Neuron (in vitro differentiated cells): ENCODE data around the gene SLC8A2.
"Not testable (repeated sequence)": the region's sequence is repeated elsewhere in the genome, so short reads cannot be mapped to it uniquely, and the experiment has no call there.

Source experiments
- H2AFZ ChIP-seq: one replicate; pipeline ENCODE4 v1.6.1; 2013; ENCODE audit warnings: low read depth, mild to moderate bottlenecking, inconsistent platforms, low read length, moderate library complexity
- H3K27me3 ChIP-seq: one replicate; pipeline ENCODE4 v1.6.1; 2013; ENCODE audit warnings: low read length; ENCODE audit not compliant: insufficient read depth
- H3K36me3 ChIP-seq: one replicate; pipeline ENCODE4 v1.6.1; 2013; ENCODE audit warnings: low read length; ENCODE audit not compliant: insufficient read depth
- H3K4me1 ChIP-seq: one replicate; pipeline ENCODE4 v1.6.1; 2013; ENCODE audit warnings: low read length; ENCODE audit not compliant: insufficient read depth
- H3K4me3 ChIP-seq: 2 replicates; pipeline ENCODE4 v1.5.1; 2013; ENCODE audit warnings: mild to moderate bottlenecking, low read length, moderate library complexity
- H3K9me3 ChIP-seq: one replicate; pipeline ENCODE4 v1.6.1; 2013; ENCODE audit warnings: low read length

The SLC8A2 gene

DNA sequence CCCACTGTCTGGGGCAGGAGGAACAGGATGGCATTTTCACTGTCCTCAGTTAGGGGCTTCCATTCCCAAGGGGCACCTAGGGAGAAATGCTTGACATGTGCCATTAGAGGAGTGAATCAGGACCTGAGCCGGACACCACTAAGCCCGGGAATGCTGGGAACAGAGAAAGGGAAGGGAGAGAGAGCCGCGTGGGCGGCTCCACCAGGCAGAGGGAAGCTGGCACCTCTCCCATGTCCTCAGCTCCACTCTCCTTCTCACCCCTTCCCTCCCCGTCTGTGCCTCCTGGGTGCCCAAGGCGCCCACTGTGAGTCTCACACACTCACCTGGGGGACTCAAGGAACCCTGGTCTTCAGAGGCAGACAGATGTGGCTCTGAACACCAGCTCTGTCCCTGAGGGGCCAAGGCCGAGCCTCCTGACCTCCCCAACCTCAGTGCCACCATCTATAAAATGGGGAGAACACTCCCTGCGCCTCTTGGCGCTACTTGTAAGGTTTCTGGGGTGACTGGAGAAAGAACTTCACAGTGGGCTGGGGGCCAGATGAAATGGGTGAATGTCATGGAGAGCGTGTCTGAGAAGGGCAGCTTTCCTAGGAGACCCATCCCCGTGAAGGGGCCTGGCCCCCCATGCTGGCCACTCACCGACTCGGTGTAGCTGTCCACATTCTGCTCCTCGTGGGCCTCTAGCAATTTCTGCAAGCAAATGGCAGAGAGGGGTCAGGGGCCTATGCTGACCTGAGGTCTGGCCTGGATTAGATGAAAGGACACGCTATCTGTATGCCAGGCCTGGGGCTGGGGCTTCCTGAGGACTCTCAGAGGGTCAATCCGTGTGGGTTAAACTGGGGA, 17.6 kb upstream of the SLC8A2 start:
- no peak overlapping the region for H2AFZ ChIP-seq
- no peaks in the 10 kb centered on the region for H3K27me3 ChIP-seq
- no peak overlapping the region for H3K4me3 ChIP-seq
- peaks cover 44% of the 10 kb centered on the region for H3K36me3 ChIP-seq
- H3K4me1 ChIP-seq = peaks cover 6% of the 10 kb centered on the region
- no peaks in the 10 kb centered on the region for H3K9me3 ChIP-seq

DNA sequence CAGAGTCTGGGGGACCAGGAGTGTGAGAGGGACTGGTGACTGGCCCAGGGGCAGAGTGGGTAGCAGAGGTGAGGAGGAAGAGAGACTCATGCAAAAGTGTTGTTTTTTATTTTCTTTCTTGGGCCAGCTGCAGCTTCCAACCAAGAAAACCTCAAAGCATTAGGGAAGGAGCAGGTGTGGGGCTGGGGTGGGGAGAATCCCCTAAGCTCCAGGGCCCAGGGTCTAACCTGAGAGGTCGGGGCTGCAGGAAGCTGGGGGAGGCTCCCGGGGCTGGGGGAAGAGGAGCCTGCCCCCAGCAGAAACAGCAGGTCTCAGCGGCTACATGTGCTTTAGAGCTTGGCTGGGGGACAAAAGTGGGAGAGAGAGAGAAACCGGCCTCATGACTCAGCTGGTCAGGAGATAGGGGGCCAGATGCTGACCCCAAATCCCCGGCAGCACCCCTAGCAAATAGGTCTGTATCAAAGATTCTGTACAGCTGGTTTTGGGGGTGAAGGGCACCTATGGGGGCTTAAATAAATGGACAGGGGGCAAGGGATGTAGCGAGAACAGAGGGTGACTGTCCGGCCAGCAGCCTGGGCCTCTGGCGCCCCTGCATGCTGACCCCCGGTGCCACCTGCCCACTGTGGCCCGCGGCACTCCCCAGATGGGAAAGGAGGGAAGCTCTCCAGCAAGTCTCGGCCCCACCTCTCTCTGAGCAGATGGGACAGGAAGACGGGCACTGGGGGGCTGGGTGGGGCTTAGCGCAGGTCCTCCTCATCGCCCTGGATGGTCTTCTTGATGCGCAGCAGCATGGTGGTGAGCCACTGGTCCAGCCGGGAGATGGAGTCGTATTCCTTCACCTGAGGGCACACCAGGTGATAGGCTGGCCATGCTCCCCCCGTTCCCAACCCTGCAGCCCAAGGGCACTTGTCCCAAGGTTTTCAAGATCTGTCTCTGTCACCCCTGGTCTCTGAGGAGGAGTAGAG, 16.1 kb upstream of the SLC8A2 start:
- H3K4me3 ChIP-seq = no peak overlapping the region
- no peaks in the 10 kb centered on the region for H3K27me3 ChIP-seq
- H3K9me3 ChIP-seq = no peaks in the 10 kb centered on the region
- H3K36me3 ChIP-seq = peaks cover 35% of the 10 kb centered on the region
- no peak overlapping the region for H2AFZ ChIP-seq
- H3K4me1 ChIP-seq = peaks cover 6% of the 10 kb centered on the region

DNA sequence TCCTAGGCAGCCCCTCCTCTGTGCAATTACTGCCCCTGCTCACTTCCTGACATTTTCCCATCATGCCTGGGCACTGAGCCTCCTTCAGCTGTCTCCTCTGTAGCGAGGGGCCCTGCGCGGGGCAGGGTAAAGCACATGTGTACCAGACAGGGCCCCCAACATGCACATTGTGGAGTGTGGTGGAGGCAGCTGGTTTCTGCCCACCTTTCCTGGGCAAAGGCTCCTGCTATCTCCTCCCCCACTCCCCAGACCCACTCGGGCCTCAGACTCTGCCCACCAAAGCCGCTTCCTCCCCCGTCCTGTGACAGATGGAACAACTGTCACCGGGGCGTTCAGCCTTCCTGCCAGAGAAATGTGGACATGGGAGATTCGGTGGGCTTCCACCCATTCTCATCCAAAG, 15.2 kb upstream of the SLC8A2 start:
- H3K9me3 ChIP-seq = no peaks in the 10 kb centered on the region

DNA sequence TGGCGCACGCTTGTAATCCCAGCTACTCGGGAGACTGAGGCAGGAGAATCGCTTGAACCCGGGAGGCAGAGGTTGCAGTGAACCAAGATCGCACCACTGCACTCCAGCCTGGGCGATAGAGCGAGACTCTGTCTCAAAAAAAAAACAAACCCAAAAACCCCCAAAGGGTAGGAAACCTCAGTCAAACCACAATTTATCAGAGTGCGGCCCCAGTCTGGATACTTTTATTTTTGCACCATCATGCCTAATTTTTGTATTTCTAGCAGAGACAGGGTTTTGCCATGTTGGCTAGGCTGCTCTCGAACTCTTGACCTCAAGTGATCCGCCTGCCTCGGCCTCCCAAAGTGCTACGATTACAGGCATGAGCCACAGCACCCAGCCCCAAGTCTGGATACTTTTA, 14.5 kb upstream of the SLC8A2 start:
- H3K4me1 ChIP-seq, H3K27me3 ChIP-seq, H3K9me3 ChIP-seq, H3K4me3 ChIP-seq, H2AFZ ChIP-seq: not testable (repeated sequence)
- H3K36me3 ChIP-seq = peaks cover 22% of the 10 kb centered on the region

More for the DNA sequence above, 15.2 kb upstream of the SLC8A2 start:
- H3K36me3 ChIP-seq = peaks cover 28% of the 10 kb centered on the region
- no peak overlapping the region for H3K4me3 ChIP-seq
- H2AFZ ChIP-seq = no peak overlapping the region
- no peaks in the 10 kb centered on the region for H3K27me3 ChIP-seq
- H3K4me1 ChIP-seq = peaks cover 6% of the 10 kb centered on the region

DNA sequence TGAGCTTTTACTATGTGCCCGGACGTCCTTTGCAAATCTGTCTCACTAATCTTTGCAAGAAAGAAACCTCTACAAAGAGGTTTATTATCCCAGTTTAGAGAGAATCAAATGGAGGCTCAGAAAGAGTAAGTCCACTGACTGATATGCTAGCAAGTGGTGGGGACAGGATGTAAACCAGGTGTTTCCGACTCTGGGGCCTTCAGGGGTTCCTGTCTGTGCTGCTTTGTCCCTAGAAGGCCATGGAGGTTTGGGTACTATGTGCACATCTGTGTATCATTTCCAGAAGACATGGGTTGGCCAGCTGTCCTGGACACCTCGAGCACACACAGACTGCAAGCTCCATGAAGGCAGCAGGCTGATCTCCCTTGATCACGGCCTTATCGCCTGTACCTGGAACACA, 13.5 kb upstream of the SLC8A2 start:
- no peak overlapping the region for H3K4me3 ChIP-seq
- no peaks in the 10 kb centered on the region for H3K9me3 ChIP-seq
- no peaks in the 10 kb centered on the region for H3K27me3 ChIP-seq
- H3K4me1 ChIP-seq = peaks cover 6% of the 10 kb centered on the region
- H2AFZ ChIP-seq = no peak overlapping the region
- peaks cover 16% of the 10 kb centered on the region for H3K36me3 ChIP-seq

DNA sequence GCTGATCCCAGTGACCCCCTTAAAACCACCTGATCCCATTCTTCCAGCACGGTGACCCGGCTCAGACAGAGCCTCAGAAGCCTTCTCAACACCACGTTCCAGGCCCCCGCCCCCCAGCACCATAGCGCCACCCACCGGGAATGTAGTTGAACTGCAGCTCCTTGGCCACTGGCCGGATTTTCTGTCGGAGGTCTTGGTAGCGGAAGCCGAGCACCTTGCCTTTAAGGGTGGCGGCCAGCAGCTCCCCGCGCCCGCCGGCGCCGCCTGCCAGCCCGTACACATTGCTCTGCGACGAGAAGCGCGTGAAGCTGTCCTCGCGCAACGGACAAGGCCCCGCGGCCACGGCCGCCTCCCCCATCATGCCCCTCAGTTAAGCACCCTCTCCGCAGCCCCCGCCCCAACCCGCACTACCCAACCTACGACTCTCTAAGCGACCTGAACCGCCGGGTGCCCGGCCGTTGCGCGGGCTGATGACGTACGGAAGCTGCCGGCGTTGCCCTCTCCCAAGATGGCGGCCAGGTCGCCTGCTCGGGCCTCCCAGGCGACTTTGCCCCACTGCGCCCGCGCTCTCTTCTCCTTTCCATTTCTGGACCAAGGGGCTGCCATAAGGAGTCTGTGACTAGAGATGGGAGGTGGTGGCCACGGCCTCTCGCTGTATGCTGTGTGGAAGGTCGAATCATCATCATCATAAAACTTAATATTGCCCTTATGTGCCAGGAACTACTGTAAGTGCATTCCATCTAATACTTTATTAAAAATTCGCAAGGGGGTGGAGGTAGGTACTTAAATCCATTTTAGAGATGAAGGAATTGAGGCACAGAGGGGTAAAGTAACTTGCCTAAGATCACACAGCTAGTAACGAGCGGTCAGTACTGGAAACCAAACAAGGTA, 12.4 kb upstream of the SLC8A2 start, which contains the start of gene KPTN:
Gene KPTN (minus strand): TSS at position 420 of the 891 bp plus-strand sequence. CDS start 59 bp downstream, at position 361.
- Histone ChIP-seq H3K9me3 (peaks cover 2% of the 10 kb centered on the region), H3K4me3 (peak within 1 kb of the TSS; percentile 83), H3K27me3 (no peaks in the 10 kb centered on the region), H2AFZ (peak within 1 kb of the TSS; percentile 30), H3K36me3 (peaks cover 6% of the 10 kb centered on the region), H3K4me1 (peaks cover 6% of the 10 kb centered on the region)

DNA sequence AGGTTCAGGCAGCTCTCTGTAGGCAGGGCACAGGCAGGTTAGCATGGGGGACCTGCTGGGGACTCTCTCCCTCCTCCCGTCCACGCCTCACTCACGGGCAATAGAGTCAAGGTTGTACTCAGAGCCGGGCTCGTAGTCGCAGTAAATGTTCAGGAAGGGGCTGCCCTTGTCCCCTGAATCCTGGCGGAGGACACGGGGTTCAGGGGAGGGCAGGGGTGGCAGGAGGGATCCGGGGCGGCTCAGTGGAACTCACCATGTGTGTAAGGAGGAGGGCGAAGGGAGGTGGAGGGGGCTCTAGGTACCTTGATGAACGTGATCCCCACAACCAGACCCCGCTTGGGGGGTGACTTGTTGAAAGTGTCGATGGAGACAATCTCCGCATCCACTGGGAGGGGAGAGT, 11.5 kb upstream of the SLC8A2 start:
- H3K9me3 ChIP-seq = peaks cover 2% of the 10 kb centered on the region
- H3K36me3 ChIP-seq = peaks cover 1% of the 10 kb centered on the region
- H3K4me1 ChIP-seq = peaks cover 6% of the 10 kb centered on the region
- H2AFZ ChIP-seq = no peak overlapping the region
- no peaks in the 10 kb centered on the region for H3K27me3 ChIP-seq
- peak overlapping the region; percentile 83 for H3K4me3 ChIP-seq

DNA sequence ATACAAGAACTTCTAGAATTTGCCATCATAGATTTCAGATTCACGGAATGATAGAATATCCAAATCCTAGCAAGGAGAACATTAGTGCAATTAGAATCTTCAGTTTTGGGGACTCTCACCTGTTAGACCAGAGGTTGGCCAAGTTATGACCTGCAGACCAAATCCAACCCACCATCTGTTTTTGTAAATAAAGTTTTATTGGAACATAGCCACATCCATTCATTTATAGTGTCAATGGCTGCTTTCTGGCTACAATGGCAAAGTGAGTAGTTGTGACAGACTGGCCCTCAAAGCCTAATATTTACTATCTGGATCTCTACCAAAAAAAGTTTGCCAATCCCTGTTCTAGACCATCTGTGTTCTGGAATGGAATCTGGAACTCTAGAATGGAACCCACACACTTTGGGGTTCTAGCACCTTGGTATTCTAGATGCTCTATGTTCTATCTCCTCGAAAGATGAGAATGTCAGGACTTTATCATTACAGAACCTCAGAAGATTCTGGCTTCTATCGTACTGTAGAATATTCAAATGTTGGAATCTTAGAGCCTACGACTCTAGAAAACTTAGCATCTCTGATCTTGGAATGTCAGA, 9.9 kb upstream of the SLC8A2 start:
- Histone ChIP-seq H3K36me3 (no peaks in the 10 kb centered on the region), H2AFZ (no peak overlapping the region), H3K4me1 (peaks cover under 1% of the 10 kb centered on the region), H3K4me3 (no peak overlapping the region), H3K9me3 (peaks cover 2% of the 10 kb centered on the region), H3K27me3 (no peaks in the 10 kb centered on the region)

DNA sequence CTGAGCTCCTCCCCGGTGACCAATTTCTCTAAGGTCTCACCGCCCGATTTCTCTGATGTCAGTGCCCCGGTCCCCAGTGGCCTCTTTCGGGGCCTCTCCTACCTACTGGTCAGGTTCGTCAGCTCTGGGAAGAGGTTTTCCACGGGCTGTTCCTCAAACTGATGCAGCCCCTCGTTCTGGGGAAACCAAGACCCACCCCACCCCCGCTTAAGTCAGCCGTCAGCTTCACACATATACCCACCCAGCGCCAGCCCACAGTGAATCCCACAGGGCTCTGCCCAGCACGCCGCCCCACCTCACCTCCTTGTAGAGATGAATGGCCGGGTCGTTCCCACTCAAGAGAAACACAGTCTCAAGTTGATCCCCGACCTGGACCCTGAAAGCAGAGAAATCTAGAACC, 9.0 kb upstream of the SLC8A2 start:
- Histone ChIP-seq H3K27me3 (no peaks in the 10 kb centered on the region), H3K4me3 (no peak overlapping the region), H3K4me1 (no peaks in the 10 kb centered on the region), H3K9me3 (peaks cover 2% of the 10 kb centered on the region), H3K36me3 (no peaks in the 10 kb centered on the region), H2AFZ (no peak overlapping the region)

DNA sequence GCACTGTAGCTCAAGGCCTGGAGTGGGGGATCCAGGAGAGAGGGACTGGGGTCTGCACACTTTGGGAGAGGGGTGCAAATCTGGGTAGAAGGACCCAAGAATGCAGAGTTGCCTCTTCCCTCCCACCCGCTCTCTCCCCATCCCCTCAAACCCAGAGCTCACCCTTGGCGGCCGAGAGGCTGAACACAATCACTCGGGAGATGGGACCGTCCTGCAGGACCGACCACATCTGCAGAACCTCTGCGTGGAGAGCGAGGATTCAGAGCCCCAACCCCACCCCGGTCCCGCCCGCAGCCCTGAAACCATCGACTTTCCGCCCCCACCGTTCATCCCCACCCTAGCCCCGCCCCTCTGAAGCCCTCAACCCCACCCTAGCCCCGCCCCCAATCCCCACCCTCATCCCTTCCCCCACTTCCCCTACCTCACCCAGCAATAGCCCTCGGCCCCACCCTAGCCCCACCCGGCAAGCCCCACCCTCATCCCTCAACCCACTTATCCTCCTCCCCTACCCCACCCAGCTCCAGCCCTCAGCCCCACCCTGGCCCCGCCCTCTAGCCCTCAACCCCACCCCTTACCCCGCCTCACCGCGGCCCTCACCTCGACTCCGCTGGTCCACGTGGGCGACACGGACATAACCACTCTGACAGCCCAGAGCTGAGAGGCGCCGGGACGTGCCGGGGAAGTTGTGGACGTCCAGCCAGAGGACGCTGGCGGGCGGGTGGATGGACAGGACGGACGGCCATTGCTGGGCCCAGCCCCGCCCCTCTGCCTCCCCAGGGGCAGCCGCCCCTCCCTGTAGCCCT, 8.2 kb upstream of the SLC8A2 start:
- Histone ChIP-seq H3K27me3 (no peaks in the 10 kb centered on the region), H3K9me3 (peaks cover 2% of the 10 kb centered on the region), H3K36me3 (no peaks in the 10 kb centered on the region), H2AFZ (no peak overlapping the region), H3K4me3 (no peak overlapping the region), H3K4me1 (no peaks in the 10 kb centered on the region)

DNA sequence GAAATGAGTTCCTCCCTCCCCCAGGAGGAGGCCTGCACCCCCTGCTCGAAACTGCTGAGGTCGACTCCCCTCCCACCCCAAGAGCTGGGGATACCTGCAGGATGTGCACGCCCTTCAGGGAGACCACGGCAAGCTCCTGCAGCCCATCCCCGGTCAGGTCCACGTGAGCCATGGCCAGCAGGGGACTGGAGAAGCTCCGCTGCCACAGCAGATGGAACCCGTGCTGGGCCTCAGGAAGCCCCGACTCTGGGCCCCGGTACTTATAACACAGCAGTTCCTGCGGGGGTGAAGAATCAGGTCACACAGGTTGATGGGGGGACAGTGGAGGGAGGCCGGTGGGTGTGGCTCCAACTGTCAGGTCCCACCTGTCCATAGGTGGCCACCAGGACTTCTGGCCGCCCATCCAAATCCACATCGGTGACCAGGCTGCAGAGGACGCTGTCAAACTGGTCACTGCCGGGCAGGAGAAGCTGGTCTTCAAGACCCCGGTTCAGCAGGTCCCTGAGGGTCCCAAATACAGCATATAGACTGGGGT, 4.8 kb upstream of the SLC8A2 start:
- Histone ChIP-seq H3K4me3 (no peak overlapping the region), H3K9me3 (peaks cover 2% of the 10 kb centered on the region), H3K27me3 (no peaks in the 10 kb centered on the region), H3K4me1 (peaks cover 6% of the 10 kb centered on the region), H2AFZ (no peak overlapping the region), H3K36me3 (no peaks in the 10 kb centered on the region)
